Activated T-cell treated with anti-CD3 and anti-CD28 coated beads for 48 hours (primary cell): ENCODE data around the gene SMIM36.
"Not testable (repeated sequence)": the region's sequence is repeated elsewhere in the genome, so short reads cannot be mapped to it uniquely, and the experiment has no call there.

Experiments
- DNase-seq: peaks from one replicate; pipeline ENCODE4 v3.0.0-alpha.2; 2020; ENCODE audit warnings: low read depth

The SMIM36 gene

GRCh38 chr17:55413825-55414489 is 97.3 kb downstream of the SMIM36 start:
- no peak for DNase-seq

- DNase-seq, result no peak
These were observed 99.8 kb downstream of the SMIM36 start for GRCh38 chr17:55411463-55411855.

GRCh38 chr17:55410722-55411462 is 100.4 kb downstream of the SMIM36 start:
- no peak for DNase-seq

- DNase-seq, result no peak
These were observed 102.0 kb downstream of the SMIM36 start for GRCh38 chr17:55409030-55409800.

GRCh38 chr17:55407641-55408566 is 103.3 kb downstream of the SMIM36 start:
- no peak for DNase-seq

- DNase-seq, result no peak
These were observed 105.7 kb downstream of the SMIM36 start for GRCh38 chr17:55405600-55405999.

- DNase-seq, result not testable (repeated sequence)
These were observed 107.1 kb downstream of the SMIM36 start for GRCh38 chr17:55404197-55404596.

GRCh38 chr17:55402374-55402773 is 108.9 kb downstream of the SMIM36 start:
- no peak for DNase-seq
